MM.1S (cell line): ENCODE measurements around the gene TTC22.

Experiments used
- DNase-seq: peaks from one replicate; pipeline ENCODE4 v3.0.0-alpha.2; 2015
- H2AFZ ChIP-seq: fragments of 300-600 bp; sonication (generic); 2 replicates; pipeline ENCODE4 v1.6.0; 2016; ENCODE audit warnings: antibody characterized with exemption, low read length
- H3F3A ChIP-seq: fragments of 300-600 bp; sonication (generic); 2 replicates; pipeline ENCODE4 v1.6.1; 2016; ENCODE audit warnings: mild to moderate bottlenecking, antibody characterized with exemption, low read length, moderate library complexity, mixed read lengths; ENCODE audit not compliant: insufficient read depth
- H3K27ac ChIP-seq: fragments of 300-600 bp; sonication (generic); 2 replicates; pipeline ENCODE4 v1.5.1; 2016; ENCODE audit warnings: mild to moderate bottlenecking, low read length
- H3K27me3 ChIP-seq: fragments of 300-600 bp; sonication (generic); replicated peaks from 2 replicates; pipeline ENCODE4 v1.6.0; 2016; ENCODE audit warnings: low read length; ENCODE audit not compliant: insufficient read depth
- H3K36me3 ChIP-seq: fragments of 300-600 bp; sonication (generic); replicated peaks from 2 replicates; pipeline ENCODE4 v1.6.1; 2016; ENCODE audit warnings: mild to moderate bottlenecking, low read length, mixed read lengths; ENCODE audit not compliant: insufficient read depth
- H3K4me1 ChIP-seq: fragments of 300-600 bp; sonication (generic); 2 replicates; pipeline ENCODE4 v1.6.1; 2016; ENCODE audit warnings: low read length, mixed read lengths
- H3K4me2 ChIP-seq: fragments of 300-600 bp; sonication (generic); 2 replicates; pipeline ENCODE4 v1.6.0; 2016; ENCODE audit warnings: low read depth, low read length
- H3K4me3 ChIP-seq: fragments of 300-600 bp; sonication (generic); 2 replicates; pipeline ENCODE4 v1.5.1; 2016; ENCODE audit warnings: low read length, mixed read lengths
- H3K79me2 ChIP-seq: fragments of 300-600 bp; sonication (generic); 2 replicates; pipeline ENCODE4 v1.6.1; 2016; ENCODE audit warnings: mixed run types, low read length, mixed read lengths
- H3K9ac ChIP-seq: fragments of 300-600 bp; sonication (generic); 2 replicates; pipeline ENCODE4 v1.6.1; 2016; ENCODE audit warnings: low read length, mixed read lengths
- H3K9me2 ChIP-seq: fragments of 300-600 bp; sonication (generic); replicated peaks from 2 replicates; pipeline ENCODE4 v1.6.1; 2016; ENCODE audit warnings: mild to moderate bottlenecking, low read length, mixed read lengths; ENCODE audit not compliant: insufficient read depth
- H3K9me3 ChIP-seq: fragments of 300-600 bp; sonication (generic); replicated peaks from 2 replicates; pipeline ENCODE4 v1.6.1; 2016; ENCODE audit warnings: mild to moderate bottlenecking, low read length, mixed read lengths; ENCODE audit not compliant: insufficient read depth
- H4K20me1 ChIP-seq: fragments of 300-600 bp; sonication (generic); 2 replicates; pipeline ENCODE4 v1.6.1; 2016; ENCODE audit warnings: mild to moderate bottlenecking, low read length, moderate library complexity, mixed read lengths; ENCODE audit not compliant: insufficient read depth
- CTCF ChIP-seq: fragments of 300-600 bp; sonication (generic); IDR thresholded peaks from 2 replicates; pipeline ENCODE4 v1.5.1; 2016; ENCODE audit warnings: antibody characterized with exemption, low read length, mixed read lengths
- EZH2 ChIP-seq: fragments of 300-600 bp; sonication (generic); optimal IDR thresholded peaks from 2 replicates; pipeline ENCODE3; 2017; ENCODE audit warnings: low read depth, mild to moderate bottlenecking, antibody characterized with exemption, low read length, mixed read lengths
- EZH2phosphoT487 ChIP-seq: fragments of 300-600 bp; sonication (generic); IDR thresholded peaks from 2 replicates; pipeline ENCODE4 v1.6.1; 2018; ENCODE audit warnings: antibody characterized with exemption, low read length

The TTC22 gene

DNA sequence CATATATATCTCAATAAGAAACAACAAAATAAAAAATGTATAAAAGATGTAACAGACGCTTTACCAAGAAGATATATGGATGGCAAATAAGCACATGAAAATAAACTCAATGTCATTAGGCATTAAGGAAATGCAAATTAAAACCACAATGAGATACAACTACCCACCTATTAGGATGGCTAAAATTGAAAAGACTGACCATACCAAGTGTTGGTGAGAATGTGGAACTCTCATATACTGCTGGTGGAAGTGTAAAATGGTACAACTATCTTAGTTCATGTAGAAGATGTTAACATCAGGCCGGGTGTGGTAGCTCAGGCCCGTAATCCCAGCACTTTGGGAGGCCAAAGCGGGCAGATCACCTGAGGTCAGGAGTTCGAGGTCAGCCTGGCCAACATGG, 42.3 kb upstream of the TTC22 start:
- DNase-seq: no peak
- TF ChIP-seq CTCF (no peak), EZH2phosphoT487 (no peak), EZH2 (no peak)

GRCh38 chr1:54842963-54843362, 41.8 kb upstream of the TTC22 start:
- H3F3A ChIP-seq: no peaks in the 10 kb centered on the region
- no peaks in the 10 kb centered on the region for H4K20me1 ChIP-seq
- H2AFZ ChIP-seq: no peak overlapping the region
- H3K27ac ChIP-seq: no peak overlapping the region
- no peaks in the 10 kb centered on the region for H3K4me1 ChIP-seq
- H3K4me2 ChIP-seq: no peak overlapping the region
- H3K36me3 ChIP-seq: no peaks in the 10 kb centered on the region
- no peaks in the 10 kb centered on the region for H3K27me3 ChIP-seq
- DNase-seq: no peak
- no peaks in the 10 kb centered on the region for H3K9me3 ChIP-seq
- no peak overlapping the region for H3K9ac ChIP-seq
- TF ChIP-seq EZH2phosphoT487: no peak
- TF ChIP-seq CTCF: no peak
- no peak overlapping the region for H3K4me3 ChIP-seq
- H3K79me2 ChIP-seq: no peaks in the 10 kb centered on the region
- H3K9me2 ChIP-seq: no peaks in the 10 kb centered on the region

More for the DNA sequence above, 42.3 kb upstream of the TTC22 start:
- no peaks in the 10 kb centered on the region for H3K27me3 ChIP-seq
- H3K79me2 ChIP-seq: no peaks in the 10 kb centered on the region
- no peaks in the 10 kb centered on the region for H3K9me2 ChIP-seq
- no peaks in the 10 kb centered on the region for H4K20me1 ChIP-seq
- no peak overlapping the region for H3K9ac ChIP-seq
- no peak overlapping the region for H3K4me2 ChIP-seq
- no peak overlapping the region for H3K27ac ChIP-seq
- no peaks in the 10 kb centered on the region for H3K36me3 ChIP-seq
- no peaks in the 10 kb centered on the region for H3K9me3 ChIP-seq
- H3F3A ChIP-seq: no peaks in the 10 kb centered on the region
- no peak overlapping the region for H2AFZ ChIP-seq
- no peak overlapping the region for H3K4me3 ChIP-seq
- no peaks in the 10 kb centered on the region for H3K4me1 ChIP-seq

DNA sequence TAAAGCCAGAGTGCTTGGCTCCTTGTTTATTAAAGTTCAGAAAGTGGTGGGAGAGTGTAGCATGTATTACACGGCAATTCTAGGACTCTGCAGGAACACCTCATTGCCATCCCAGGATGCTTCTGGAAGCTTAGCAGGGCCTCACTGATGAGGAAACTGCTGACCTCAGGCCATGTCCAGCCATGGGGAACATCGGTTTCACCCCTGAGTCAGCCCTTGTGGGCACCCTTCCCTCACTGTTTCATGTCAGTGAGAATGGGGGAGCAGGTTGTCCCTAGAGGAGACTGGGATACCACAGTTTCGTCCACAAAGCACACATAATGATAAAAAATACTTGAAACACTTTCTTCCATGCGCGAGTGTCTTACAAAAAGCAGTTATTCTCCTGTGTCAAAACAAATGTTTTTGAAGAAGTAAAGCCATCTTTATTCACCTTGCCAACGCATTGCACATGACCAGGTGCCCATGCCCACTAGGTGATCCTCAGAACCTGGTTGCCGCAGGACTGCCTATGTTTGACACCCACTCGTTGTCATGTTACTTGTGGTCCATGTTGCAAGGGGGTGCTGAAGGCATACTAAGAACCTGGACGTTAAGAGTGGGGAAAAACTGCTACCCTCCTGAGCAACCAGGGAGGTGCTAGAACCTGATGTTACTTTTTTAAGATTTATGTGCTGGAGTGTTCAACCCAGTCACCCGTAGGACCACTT, 41.2 kb upstream of the TTC22 start:
- Histone ChIP-seq H3K4me1 (no peaks in the 10 kb centered on the region), H3K9me2 (no peaks in the 10 kb centered on the region), H4K20me1 (no peaks in the 10 kb centered on the region), H3F3A (no peaks in the 10 kb centered on the region), H3K4me2 (no peak overlapping the region), H3K27me3 (no peaks in the 10 kb centered on the region), H3K79me2 (no peaks in the 10 kb centered on the region), H3K4me3 (no peak overlapping the region), H3K27ac (no peak overlapping the region), H3K9me3 (no peaks in the 10 kb centered on the region), H2AFZ (no peak overlapping the region), H3K9ac (no peak overlapping the region), H3K36me3 (no peaks in the 10 kb centered on the region)
- TF ChIP-seq EZH2phosphoT487 (no peak), CTCF (no peak), EZH2 (no peak)
- DNase-seq: no peak
